GM21447 (cell line): ENCODE results near the gene MAD2L1.

Experiments
- ATAC-seq: cut with Tn5 transposase; IDR thresholded peaks from one replicate; pipeline ENCODE4 v1.9.1; 2021; ENCODE audit not compliant: unreplicated experiment

MAD2L1 gene

GRCh38 chr4:120007191-120007871, 59.3 kb downstream of the MAD2L1 start:
- ATAC-seq = no peak
